NAMALWA (cell line): Measurements from ENCODE around the gene ICA1L.

Experiments
- DNase-seq: peaks from one replicate; pipeline ENCODE4 v3.0.0-alpha.2; 2015; ENCODE audit warnings: low spot score

The ICA1L gene

DNA sequence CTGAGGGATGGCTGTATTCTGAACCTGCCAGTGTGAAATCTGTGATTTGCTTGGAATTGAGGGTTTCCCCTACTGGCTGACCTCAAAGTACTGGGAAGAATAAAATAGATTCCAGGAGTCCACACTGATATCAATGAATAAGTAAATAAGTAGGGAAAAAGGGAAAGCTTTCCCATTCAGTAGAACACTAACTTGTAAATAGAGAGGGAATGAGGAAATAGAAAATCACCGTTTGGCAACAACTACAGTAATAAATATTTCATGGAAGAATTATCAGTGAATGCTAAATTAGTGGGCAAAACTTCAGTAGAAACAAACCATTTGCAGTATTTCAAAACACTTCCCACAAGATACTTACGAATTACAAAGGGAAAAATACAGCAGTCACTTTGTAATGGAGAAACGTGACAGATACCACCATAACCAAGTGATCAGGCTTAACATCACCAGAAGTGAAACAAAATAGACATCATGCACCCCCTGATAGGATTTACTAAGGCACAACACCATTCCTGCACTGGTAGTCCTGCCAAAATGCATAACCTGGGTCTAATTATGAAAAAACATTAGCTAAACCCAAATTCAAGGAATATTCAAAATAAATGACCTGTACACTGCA lies 88.5 kb downstream of the ICA1L start:
- DNase-seq = no peak

DNA sequence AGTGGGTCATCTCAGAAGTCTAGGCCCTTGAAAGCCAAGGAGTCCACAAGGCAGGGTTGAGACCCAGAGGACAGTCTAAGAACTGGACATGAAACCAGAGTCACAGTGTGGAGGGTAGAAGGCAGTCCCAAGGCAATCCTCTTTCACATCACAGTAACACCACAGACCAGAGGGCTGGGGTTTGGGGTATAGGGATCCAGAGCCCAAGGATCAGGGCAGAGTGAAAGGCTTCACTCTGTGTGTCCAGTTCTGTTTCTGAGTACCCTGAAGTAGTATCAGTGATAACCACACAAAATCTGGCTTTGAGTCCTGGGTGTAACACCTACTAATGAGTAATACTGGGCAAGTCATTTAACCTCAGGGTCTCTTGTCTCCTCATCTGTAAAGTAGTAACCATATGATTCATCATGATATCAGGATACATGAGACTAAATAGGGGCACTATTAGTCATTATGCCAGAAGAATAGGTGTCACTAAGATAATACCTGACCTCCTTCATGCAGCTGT lies 91.0 kb downstream of the ICA1L start:
- no peak for DNase-seq

DNA sequence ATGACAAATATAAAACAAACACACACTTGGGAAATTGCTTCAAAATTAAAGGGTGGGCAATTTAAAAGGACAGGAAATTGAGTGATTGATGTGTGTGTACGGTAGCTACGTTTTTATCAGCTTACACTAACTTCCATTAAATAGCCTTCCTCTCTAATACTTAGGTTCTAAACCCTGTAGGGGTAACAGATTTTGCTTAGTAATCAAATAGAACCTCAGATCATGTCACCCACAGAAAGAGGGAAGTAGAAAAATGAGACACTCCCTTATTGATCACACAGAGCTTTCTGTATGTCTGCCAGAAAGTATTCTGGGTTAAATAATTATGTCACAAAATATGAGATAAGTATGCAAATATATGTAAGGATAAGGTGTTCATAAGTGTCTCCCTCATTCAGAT lies 93.3 kb downstream of the ICA1L start:
- DNase-seq = no peak

DNA sequence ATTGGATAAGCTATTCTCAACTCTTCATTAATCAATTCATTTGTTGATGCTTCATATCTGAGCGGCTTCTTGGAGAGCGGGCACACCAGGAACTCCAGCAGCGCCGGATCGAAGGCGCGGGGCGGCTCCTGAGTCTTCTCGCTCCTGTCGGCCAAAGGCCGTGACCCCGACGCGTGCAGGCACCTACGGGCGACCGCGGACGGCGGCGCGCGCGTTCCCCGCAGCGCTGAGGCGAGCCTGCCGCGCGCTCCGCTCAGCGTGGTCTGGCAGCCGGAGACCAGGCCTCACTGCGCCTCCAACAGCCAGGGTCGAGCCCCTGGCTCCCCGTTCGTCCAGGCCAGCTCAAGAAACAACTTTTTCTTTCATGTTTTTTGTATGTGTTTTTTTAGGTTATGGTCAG lies 97.5 kb downstream of the ICA1L start:
- no peak for DNase-seq

DNA sequence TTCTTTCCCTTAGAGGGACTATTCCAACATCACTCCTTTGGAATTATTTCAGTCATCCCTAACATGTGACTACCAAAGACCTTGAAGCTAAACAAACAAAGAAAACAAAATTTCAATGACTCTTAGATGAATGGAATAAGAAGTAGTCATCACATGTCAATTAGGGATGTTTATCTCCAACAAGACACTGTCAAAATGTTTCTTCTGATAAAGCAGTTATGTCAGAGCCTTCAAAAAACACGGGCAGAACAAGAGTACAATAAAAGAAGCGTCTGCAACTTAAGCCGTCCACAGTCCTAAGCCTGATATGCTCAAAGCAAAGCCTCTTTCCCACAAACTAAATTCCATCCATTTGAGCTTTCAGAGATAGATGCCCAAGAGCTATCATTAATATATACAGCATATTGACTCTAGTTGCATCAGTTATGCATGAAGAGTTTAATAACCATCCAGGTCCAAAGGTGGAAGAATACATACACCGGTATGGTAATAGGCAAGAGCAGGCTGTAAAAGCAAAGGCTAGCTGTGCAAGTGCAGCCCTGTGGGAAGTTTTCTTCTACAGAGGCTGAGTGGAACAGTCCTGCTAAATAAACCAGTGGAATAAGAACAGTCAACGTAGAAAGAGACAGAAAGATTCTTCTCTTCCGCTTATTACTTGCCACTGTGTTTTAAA lies 98.1 kb downstream of the ICA1L start:
- no peak for DNase-seq

DNA sequence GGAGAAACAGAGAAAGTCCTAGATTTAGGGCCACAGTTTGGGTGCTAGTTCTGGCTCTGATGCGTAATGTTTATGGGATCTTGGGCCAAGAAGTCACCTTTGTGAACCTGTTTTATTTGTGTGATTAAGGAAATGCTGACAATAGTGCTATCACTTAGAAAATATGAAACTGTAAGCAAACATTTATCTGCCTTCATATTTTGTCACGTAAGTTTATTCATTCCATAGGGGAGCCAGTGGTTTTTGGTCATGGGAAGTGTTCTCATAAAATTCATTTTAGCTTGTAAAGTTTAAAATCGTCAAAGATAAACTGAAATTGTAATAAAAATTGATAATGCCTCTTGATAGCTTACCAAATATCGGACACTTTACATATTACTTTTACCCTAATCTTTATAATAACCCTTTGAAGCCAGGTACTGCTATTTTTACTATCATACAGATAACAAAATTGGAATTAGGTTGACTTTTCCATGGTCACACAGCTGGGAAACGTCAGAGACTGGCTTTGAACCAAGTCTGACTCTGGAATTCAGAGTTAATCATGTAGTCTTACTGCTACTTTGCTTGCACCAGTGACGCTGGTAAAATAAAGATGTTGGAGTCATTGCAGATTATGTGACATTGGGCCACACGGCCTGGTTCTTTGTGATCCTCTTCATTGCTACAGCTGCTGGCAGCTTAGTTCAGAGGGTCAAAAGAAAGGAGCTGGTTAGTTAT lies 99.7 kb downstream of the ICA1L start:
- DNase-seq = no peak

DNA sequence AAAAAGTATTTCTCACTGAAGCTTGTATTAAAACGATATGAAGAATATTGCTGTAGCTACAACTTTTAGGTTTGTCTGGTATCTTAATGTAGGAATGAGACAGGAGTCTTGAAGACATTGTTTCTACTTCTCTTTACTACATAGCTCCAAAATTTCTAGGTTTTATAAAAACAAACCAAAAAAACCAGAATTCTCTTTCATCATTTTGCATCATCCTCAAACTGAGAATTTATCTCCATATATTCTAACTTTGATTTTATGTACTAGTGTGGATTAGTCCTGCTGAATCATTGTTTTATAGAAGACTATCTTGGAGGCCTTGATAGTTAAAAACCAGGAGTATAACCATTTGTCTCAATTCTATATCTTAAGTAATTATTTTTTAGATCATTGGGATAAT lies 100.2 kb downstream of the ICA1L start:
- no peak for DNase-seq

DNA sequence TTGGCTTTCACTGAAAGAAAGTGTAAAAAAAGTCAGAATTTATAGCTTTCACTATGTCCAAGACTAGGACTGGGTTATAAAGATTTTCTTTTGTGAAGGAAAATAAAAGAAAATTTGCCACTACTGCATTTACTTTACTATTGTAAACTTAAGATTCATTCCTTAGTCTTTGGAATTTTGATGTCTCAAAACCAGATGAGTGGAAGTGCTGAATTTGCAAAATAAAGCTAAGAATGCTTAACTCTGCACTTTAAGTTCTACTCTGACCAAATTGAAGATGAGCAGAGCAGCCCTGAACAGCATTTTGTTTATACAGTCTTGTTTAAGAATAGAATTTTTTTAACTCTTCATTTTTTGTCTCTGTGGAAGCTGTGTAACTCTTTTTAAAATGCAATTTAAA lies 102.4 kb downstream of the ICA1L start:
- no peak for DNase-seq

DNA sequence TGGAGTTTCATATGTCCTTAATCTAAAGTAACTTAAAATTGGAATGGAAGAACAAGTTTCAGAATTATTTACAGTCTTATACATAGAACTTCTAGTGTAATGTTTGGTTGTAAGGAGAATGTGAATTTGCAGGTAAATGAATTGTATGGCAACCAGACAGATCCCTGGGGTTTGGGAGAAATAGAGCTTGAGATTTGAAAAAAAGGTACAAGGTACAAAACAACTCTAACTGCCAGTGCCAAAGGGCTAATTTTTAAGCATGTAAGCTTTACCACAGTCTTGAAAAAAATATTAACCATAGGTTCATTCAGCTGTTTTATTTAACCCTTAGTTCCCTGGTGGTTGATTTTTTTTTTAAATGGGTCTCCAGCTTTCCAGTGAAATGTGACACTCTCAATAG lies 103.3 kb downstream of the ICA1L start:
- no peak for DNase-seq

DNA sequence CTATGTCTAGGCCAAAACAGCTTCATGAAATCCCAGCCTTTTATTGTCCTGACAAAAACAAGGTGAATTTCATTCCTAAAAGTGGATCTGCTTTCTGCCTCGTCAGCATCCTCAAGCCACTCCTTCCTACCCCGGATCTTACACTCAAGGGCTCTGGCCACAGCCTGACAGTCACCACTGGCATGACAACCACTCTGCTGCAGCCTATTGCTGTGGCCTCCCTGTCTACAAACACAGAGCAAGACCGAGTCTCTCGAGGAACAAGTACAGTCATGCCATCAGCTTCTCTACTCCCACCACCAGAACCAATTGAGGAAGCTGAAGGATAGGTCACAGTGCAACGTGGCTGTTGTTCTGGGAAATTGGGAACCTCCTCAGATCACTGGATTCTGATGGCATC lies 106.1 kb downstream of the ICA1L start:
- DNase-seq = no peak

DNA sequence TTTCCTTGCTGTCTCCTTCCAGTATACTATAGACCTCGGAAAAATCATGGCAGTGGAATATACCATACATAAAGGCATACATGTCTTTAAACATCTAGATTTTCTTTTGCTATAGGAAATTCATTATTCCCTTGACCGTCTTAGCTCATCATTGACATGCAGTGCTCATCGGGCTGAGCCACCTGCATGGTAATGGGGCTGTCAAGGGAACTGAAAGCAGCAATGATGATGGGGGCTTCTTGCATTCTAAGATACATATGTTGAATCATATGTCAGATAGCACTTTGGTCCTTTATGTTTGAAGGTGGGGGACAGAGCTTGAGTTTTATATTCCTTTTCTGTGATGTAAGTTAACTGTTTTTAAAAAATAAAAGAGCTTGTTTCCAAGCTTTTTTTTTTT lies 106.6 kb downstream of the ICA1L start:
- no peak for DNase-seq

DNA sequence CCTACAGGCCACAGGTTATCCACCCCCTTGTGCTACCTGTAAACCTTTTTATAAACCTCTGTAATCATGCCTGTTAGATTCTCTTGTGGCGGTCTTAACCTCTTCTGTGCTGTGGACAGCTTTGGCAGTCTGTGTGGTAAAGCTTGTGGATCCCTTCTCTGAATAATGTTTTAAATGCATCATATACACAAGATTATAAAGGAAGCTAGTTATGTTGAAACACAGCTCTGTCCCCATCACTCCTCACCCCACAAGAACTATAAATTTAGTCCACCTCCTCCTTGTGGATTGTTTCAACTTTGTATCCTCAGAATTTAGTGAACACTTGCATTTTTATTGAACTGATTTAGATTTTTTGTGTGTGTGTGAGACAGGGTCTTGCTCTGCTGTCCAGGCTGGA lies 107.7 kb downstream of the ICA1L start:
- no peak for DNase-seq

DNA sequence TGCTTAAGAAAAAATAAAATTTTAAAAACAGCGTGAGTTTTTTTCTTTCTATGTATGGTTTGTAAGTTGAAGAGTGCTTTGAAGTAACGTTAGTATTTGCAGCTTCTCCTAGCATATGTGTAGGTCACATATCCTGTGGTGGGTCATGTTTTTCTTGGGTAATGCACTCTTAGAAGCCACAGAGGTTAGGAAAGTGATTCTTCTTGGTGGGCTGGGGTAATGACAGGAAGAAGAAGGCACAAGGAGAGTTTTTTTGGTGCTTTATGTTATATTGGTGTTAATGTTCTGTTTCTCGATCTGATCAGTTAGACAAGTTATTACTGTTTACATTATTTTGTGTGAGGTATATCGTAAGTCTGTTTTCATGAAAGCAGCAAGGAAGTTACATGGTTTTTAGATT lies 109.0 kb downstream of the ICA1L start:
- no peak for DNase-seq

DNA sequence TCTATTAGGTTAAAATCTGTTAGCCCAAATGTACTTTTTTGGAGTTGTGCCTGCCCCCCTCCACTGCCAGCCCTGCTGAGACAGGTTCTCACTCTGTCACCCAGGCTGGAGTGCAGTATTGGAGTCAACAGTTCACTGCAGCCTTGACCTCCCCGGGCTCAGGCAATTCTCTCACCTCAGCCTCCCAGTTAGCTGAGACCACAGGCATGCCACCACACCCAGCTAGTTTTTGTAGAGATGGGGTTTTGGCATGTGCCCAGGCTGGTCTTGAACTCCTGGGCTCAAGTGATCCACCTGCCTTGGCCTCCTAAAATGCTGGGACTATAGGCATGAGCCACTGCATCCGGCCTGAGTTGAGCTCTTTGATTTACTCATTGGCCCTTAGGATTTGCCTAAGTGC lies 110.7 kb downstream of the ICA1L start:
- DNase-seq = no peak

DNA sequence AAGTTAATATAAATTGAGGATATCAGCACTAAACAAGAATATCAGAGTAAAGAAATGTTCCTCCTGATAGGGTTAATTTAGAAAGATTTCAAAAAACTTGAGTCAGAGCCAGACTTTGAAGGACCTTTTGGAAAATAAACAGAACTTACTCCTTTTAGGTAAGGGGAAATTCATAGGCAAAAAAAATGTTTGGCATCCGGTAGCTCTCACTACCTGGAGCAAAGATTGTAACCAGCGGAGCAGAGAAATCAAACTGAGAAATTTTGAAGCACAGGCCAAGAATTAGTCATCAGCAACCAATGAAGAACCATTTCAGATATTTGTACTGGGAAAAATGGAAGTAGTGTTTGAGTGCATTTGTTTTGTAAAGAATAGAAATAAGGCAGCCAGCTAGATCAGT lies 113.0 kb downstream of the ICA1L start:
- DNase-seq = no peak

DNA sequence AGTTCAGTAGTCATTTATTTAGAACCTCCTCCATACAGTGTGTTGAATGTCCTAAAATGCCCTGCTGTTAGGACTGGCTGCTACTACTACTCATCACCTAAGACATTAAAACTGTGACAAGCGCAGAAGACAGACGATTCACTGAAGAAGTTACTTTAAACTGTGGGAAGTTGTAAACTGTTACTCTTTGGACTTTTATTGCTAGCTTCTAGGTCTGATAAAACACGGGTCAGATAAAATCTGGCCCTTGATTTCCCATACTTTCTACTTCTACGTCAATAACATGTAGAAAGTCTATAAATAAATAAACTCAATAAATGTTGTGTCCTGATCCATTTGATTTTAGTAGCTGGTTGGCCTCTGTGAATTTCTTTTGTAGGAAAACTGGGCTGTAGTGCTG lies 113.4 kb downstream of the ICA1L start:
- DNase-seq = no peak

DNA sequence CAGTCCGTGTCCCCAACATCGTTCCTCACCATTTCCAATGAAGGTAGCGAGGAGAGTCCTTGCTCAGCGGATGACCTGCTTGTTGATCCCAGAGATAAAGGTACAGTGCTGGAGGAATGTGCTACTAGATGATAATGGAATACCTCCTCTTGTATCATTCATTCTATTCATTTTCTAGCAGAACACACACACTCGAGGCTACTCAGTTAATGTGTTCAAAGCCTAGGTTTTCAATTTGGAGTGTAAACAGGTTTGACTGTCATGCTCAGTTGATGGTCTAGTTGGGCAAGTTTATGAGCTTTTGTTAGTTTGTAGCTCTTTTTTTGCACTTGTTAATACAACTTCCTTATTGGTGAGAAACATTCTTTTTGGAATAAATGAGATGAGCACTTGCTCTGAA lies 114.2 kb downstream of the ICA1L start:
- DNase-seq = no peak

DNA sequence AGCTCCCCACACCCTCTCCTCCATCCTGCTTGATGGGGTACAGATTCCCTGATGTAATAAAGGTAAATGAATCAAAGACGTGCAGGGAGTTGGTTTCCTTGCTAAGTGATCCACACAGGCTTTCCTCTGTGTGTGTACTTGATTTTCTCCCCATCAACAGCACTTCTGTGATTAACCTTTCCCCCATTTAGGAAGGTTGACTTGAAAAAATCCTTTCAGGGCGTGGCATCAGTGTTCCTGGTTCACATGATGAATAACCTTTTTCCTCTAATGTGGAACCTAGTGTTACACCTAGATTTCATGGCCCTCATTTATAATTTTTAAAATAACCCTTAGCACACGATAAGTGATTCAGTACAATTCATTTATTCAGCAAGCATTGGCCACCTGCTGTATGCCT lies 115.0 kb downstream of the ICA1L start:
- DNase-seq = no peak

DNA sequence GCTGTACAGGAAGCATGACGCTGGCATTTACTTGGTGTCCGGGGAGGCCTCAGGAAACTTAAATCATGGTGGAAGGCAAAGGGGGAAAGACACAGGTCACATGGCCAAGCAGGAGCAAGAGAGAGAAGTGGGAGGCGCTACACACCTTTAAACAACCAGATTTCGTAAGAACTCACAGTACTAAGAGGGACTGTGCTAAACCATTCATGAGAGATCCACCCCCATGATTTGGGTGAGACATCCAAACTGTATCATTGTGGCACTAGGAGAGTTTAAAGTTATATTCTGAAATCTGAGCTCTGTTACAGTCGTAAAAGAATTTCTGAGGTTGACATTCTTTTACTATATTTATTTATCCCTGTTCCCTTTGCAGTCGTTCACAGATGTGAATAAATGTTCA lies 116.6 kb downstream of the ICA1L start:
- DNase-seq = no peak

DNA sequence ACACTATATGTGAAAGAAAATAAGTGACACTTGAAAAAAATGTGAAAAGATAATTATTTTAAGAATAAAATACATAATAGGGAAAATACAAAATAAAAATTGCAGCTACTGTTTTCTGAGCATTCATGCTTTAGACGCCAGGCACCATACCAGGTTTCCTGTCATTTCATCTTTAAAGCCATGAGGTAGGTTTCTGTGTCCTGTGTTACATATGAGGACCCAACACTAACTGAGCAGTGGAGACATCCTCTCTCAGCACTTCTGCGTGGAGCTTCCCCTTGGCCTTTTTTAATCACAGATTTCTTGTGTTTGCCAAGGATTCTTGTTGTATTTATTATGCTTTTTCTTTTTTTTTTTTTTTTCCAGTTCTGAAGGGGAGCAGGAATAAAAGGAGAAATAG lies 119.5 kb downstream of the ICA1L start:
- DNase-seq = no peak

DNA sequence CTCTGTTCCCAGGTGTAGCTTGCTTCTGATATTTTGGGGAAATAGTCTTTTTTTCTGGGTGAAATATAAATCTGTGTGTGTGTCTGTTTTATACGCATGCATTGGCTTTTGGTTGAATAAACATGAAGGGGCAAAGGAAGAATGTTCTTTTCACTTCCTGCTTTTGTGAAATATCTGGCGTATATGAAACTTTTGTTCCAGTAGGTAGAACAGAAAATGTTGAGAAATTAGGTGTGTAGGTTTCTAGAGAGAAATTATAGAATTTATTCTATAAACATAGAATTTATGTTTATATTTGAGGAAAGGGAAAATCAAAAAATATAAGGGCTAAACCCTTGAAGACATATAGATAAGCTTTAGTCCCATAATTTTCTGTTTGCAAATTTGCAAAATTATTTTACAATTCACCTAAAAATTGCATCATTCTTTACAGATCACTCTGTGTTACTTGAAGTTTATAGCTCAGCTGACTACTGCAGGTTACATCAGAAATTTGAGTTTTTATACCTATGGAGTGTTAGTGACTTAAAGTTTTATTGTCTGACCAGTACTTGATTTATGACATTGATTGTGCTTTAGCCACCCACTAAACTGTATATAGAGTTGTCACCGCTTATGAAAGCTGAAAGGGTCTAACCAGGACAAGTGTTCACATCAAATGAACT lies 120.7 kb downstream of the ICA1L start:
- DNase-seq = peak; percentile 18

DNA sequence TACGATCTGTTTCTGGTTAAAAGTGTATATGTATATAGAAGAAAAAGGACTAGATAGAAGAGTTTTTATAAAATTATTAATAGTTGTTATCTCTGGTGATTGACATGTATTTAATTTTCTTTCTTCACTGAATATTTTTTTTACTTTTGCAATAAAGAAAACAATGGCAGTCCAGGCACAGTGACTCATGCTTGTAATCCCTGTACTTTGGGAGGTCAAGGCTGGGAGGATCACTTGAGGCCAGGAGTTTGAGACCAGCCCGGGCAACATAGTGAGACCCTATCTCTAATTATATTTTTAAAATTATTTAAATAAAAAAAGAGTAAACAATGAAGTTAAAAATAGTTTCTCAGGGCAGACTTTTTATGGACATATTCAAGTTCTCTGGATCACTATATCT lies 122.1 kb downstream of the ICA1L start:
- no peak for DNase-seq

DNA sequence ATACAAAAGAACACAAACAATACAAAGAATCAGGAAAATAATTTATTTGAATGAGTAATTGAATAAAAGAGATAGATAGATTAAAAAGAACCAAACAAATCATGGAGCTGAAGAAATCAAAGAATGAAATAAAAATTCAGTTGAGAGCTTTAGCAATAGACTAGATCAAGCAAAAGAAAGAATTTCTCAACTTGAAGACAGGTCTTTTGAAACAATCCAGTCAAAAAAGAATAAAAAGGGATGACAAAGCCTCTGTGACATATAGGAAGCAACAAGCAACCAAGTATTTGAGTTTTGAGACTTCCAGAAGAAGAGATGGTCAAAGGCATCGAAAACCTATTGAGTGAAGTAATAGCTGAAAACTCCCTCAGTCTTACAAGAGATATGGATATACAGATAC lies 128.0 kb downstream of the ICA1L start:
- no peak for DNase-seq
